Stimulated activated CD4-positive, alpha-beta T cell treated with anti-CD3 and anti-CD28 coated beads, TNF-alpha, amount 100 ng/mL, for 1 hour (primary cell): ENCODE measurements around the gene FTO.

Source experiments
- DNase-seq, 3 donors: peaks; one replicate each; pipeline ENCODE4 v3.0.0-alpha.2; 2020; ENCODE audit warnings: low read depth in 3 of 3, low spot score in 1 of 3

The FTO gene

GRCh38 chr16:53894686-53895085 lies 190.7 kb downstream of the FTO start:
- no peak for DNase-seq

- DNase-seq, result no peak
Measured at GRCh38 chr16:53895433-53895832, 191.5 kb downstream of the FTO start.

- DNase-seq, result no peak
Measured at GRCh38 chr16:53895851-53896250, 191.9 kb downstream of the FTO start.

- DNase-seq, result no peak
Measured at GRCh38 chr16:53896722-53897121, 192.8 kb downstream of the FTO start.

GRCh38 chr16:53898993-53899392 lies 195.0 kb downstream of the FTO start:
- no peak for DNase-seq

- no peak for DNase-seq
Measured at GRCh38 chr16:53899431-53899830, 195.5 kb downstream of the FTO start.

- DNase-seq, result no peak
Measured at GRCh38 chr16:53900667-53901066, 196.7 kb downstream of the FTO start.

- no peak for DNase-seq
Measured at GRCh38 chr16:53901408-53901807, 197.5 kb downstream of the FTO start.

GRCh38 chr16:53904533-53904932 lies 200.6 kb downstream of the FTO start:
- DNase-seq, result no peak

- DNase-seq, result no peak
Measured at GRCh38 chr16:53905028-53905427, 201.1 kb downstream of the FTO start.

- no peak for DNase-seq
Measured at GRCh38 chr16:53908731-53909130, 204.8 kb downstream of the FTO start.

- no peak for DNase-seq
Measured at GRCh38 chr16:53910990-53911389, 207.0 kb downstream of the FTO start.

- no peak for DNase-seq
Measured at GRCh38 chr16:53911513-53911912, 207.6 kb downstream of the FTO start.

- DNase-seq, result no peak
Measured at GRCh38 chr16:53912155-53912554, 208.2 kb downstream of the FTO start.

- no peak for DNase-seq
Measured at GRCh38 chr16:53913099-53913870, 209.3 kb downstream of the FTO start.

GRCh38 chr16:53913920-53914319 lies 210.0 kb downstream of the FTO start:
- no peak for DNase-seq

GRCh38 chr16:53914736-53915135 lies 210.8 kb downstream of the FTO start:
- no peak for DNase-seq

GRCh38 chr16:53915452-53916160 lies 211.7 kb downstream of the FTO start:
- no peak for DNase-seq

- no peak for DNase-seq
Measured at GRCh38 chr16:53920988-53921387, 217.0 kb downstream of the FTO start.

GRCh38 chr16:53922067-53922806 lies 218.3 kb downstream of the FTO start:
- no peak for DNase-seq

GRCh38 chr16:53922807-53923571 lies 219.0 kb downstream of the FTO start:
- no peak for DNase-seq
